GM12872 (cell line): Measurements from ENCODE around the gene ST6GAL2.

Source experiments
- CTCF ChIP-seq: IDR thresholded peaks from 3 replicates; pipeline ENCODE4 v1.5.1; 2011; ENCODE audit warnings: low read depth, mild to moderate bottlenecking, low read length, moderate library complexity; ENCODE audit not compliant: insufficient read depth

Gene ST6GAL2

GRCh38 chr2:106798826-106799552 lies 87.0 kb downstream of the ST6GAL2 start:
- no peak for TF ChIP-seq CTCF

- no peak for TF ChIP-seq CTCF
Measured at GRCh38 chr2:106797494-106797893, 88.5 kb downstream of the ST6GAL2 start.

GRCh38 chr2:106792671-106793070 lies 93.3 kb downstream of the ST6GAL2 start:
- no peak for TF ChIP-seq CTCF

DNA sequence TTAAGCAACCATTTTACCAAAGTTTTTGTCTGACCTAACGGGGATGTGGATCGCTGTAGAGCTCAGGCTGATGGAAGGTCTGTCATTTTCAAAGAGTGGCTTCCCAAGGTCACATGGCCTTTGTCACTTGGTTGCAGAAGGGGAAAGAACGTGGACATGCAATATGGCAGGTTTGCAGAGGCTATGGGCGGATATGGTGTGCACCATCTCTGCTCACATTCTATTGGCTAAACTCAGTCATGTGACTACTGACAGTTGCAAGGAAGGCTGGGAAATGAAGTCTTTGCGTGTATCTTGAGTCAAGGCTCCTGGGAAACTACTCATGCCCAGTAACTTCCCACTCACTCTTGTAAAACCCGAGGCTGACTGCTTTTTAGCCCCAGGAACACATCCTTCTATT lies 96.8 kb downstream of the ST6GAL2 start:
- TF ChIP-seq CTCF = no peak

DNA sequence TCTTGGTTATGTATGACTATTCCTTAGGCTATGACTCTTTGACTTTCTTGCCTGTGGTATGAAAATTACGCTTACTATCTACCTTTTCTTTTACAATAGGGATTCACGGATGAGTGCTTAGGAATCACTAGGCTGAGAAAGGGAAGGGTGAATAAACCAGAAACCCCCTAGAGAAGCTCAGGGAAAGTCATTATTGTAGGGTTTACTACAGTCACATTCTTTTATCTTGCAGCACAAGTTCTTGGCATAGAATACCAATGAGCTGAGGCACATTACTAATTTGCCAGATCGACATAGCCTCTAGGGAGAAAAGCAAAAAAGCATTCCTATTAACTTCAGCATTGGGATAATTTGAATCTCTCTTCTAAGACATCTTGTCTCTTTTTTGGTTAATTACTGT lies 103.3 kb downstream of the ST6GAL2 start:
- no peak for TF ChIP-seq CTCF

DNA sequence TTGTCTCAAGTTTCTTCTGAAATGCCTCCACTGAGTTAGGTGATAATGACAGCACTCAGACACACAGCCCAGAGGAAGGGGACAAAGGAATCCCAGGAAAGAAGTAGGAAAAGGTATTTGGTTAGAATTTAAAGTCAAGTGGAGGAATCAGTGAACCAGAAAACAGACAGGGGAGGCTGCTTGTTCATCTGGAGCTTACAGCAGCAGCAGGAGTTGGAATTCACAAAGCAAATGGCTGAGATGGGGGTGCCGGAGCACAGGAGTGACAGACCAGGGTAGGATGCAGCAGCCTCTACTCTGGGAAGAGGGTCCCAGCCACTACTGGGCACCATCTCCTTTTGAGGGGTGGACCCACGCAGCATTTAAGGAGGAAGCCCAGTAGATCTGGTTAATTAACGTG lies 104.8 kb downstream of the ST6GAL2 start:
- no peak for TF ChIP-seq CTCF

- no peak for TF ChIP-seq CTCF
Measured at GRCh38 chr2:106771811-106772210, 114.2 kb downstream of the ST6GAL2 start.
